ENCODE results near the gene MCM7. TPM values are rescaled to one million over a fixed set of nuclear protein-coding genes. Genes with fewer than 3 reads are reported as not detected.

MCM7 gene
- polyA plus RNA-seq, 3 donors, result 6.9 to 61.1 (median 8.8) TPM

DNA sequence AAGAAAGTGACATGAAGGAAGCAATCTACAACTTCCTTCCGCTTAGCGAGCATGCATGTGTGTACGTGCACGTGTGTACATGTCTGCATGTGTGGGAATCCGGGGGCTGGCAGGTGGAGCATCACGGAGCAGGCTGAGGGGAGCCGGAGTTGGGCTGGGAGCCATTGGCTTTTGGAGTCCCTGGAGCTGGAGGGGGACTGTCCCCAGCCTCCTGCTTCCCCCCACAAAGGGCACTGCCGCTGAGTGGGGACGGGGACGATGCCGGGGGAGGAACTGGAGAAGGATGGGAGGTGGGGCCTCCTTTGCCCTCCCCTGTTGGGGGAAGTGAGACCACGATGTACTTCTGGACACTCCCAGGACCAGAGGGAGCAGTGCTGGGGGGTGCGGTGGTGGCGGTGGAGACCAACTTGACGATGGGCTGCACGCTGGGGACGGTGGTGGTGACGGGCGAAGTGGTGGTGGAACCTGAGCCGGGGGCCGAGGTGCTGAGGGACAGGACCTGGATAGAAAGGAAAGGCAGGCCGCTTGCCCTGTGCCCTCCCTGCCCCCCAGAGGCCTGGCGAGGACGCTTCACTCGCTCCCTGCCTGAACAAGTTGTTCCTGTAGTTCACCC, 6.0 kb upstream of the MCM7 start:
- Histone ChIP-seq H2AFZ (ENCODE audit: insufficient read depth, low read depth, low read length, poor library complexity, severe bottlenecking) (no peak overlapping the region), H3K79me2 (ENCODE audit: insufficient read depth, low read length) (peaks cover 6% of the 10 kb centered on the region), H3K27ac (ENCODE audit: low read depth in 1 of 2, low read length in 2 of 2) (no peak overlapping the region), H3K9ac (ENCODE audit: insufficient read depth, low read length, poor library complexity, severe bottlenecking) (no peak overlapping the region), H3K4me2 (replicated peaks; ENCODE audit: extremely low read depth, low read length, poor library complexity, severe bottlenecking) (no peak overlapping the region), H3K9me3 (replicated peaks in 1 of 2; ENCODE audit: control insufficient read depth in 1 of 2, insufficient read depth in 1 of 2, low read length in 2 of 2) (no peaks in the 10 kb centered on the region), H3K36me3 (replicated peaks in 1 of 2; ENCODE audit: control insufficient read depth in 1 of 2, insufficient read depth in 2 of 2, low read length in 2 of 2) (peaks cover 61 to 87% of the 10 kb centered on the region in 2 donors), H3K4me1 (ENCODE audit: control insufficient read depth in 1 of 2, insufficient read depth in 2 of 2, low read length in 2 of 2) (peaks cover 5% of the 10 kb centered on the region in 2 donors), H3K4me3 (replicated peaks in 1 of 3; ENCODE audit: low read depth in 2 of 3, low read length in 3 of 3) (no peak overlapping the region), H4K20me1 (ENCODE audit: insufficient read depth, low read length) (no peaks in the 10 kb centered on the region), H3K27me3 (ENCODE audit: control insufficient read depth in 2 of 2, insufficient read depth in 2 of 2, low read length in 2 of 2) (no peaks in the 10 kb centered on the region)
- intact Hi-C loops (cut with micrococcal nuclease), result no loop called here
- Mint-ChIP-seq H3K27ac (peak overlapping the region in 2 of 7 donors; percentile 3 to 15), H3K4me3 (no peak overlapping the region), H3K4me1 (peaks cover 9% of the 10 kb centered on the region), H3K27me3 (ENCODE audit: low read depth in 3 of 3) (peaks cover 0 to 2% (median 0%) of the 10 kb centered on the region in 3 donors), H3K9me3 (no peaks in the 10 kb centered on the region), H3K36me3 (peaks cover 56 to 91% of the 10 kb centered on the region in 2 donors)
- no peak for DNase-seq
- WGBS (ENCODE audit: insufficient coverage), result 86% methylated on average over 19 of the region's 25 CpGs
- TF ChIP-seq, protein P1, sequence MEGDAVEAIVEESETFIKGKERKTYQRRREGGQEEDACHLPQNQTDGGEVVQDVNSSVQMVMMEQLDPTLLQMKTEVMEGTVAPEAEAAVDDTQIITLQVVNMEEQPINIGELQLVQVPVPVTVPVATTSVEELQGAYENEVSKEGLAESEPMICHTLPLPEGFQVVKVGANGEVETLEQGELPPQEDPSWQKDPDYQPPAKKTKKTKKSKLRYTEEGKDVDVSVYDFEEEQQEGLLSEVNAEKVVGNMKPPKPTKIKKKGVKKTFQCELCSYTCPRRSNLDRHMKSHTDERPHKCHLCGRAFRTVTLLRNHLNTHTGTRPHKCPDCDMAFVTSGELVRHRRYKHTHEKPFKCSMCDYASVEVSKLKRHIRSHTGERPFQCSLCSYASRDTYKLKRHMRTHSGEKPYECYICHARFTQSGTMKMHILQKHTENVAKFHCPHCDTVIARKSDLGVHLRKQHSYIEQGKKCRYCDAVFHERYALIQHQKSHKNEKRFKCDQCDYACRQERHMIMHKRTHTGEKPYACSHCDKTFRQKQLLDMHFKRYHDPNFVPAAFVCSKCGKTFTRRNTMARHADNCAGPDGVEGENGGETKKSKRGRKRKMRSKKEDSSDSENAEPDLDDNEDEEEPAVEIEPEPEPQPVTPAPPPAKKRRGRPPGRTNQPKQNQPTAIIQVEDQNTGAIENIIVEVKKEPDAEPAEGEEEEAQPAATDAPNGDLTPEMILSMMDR (IDR thresholded peaks at IDR 0.05), result no peak

DNA sequence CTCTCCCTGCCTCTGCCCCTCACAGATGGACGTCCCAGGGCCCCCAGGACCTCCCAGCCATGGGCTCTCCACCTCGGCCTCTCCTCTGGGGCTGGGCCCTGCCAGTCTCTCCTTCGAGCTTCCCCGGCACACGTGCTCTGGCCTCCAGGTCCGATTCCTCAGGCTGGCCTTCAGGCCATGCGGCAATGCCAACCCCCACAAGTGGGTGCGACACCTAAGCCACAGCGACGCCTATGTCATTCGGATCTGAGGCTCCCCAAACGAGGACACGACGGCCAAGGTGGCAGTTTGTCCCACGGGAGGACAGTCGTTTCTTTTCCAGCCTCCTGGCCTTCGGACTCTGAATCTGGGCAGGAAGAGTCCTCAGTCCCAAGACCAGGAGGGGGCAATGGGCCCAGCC, 5.4 kb upstream of the MCM7 start:
- TF ChIP-seq, protein P1 (IDR thresholded peaks at IDR 0.05), result no peak
- Histone ChIP-seq H3K4me2 (replicated peaks; ENCODE audit: extremely low read depth, low read length, poor library complexity, severe bottlenecking) (no peak overlapping the region), H3K36me3 (replicated peaks in 1 of 2; ENCODE audit: control insufficient read depth in 1 of 2, insufficient read depth in 2 of 2, low read length in 2 of 2) (peaks cover 55 to 81% of the 10 kb centered on the region in 2 donors), H3K27me3 (ENCODE audit: control insufficient read depth in 2 of 2, insufficient read depth in 2 of 2, low read length in 2 of 2) (no peaks in the 10 kb centered on the region), H3K9ac (ENCODE audit: insufficient read depth, low read length, poor library complexity, severe bottlenecking) (no peak overlapping the region), H4K20me1 (ENCODE audit: insufficient read depth, low read length) (no peaks in the 10 kb centered on the region), H3K4me3 (replicated peaks in 1 of 3; ENCODE audit: low read depth in 2 of 3, low read length in 3 of 3) (no peak overlapping the region), H2AFZ (ENCODE audit: insufficient read depth, low read depth, low read length, poor library complexity, severe bottlenecking) (no peak overlapping the region), H3K9me3 (replicated peaks in 1 of 2; ENCODE audit: control insufficient read depth in 1 of 2, insufficient read depth in 1 of 2, low read length in 2 of 2) (no peaks in the 10 kb centered on the region), H3K4me1 (ENCODE audit: control insufficient read depth in 1 of 2, insufficient read depth in 2 of 2, low read length in 2 of 2) (peaks cover 9 to 11% of the 10 kb centered on the region in 2 donors), H3K27ac (ENCODE audit: low read depth in 1 of 2, low read length in 2 of 2) (no peak overlapping the region), H3K79me2 (ENCODE audit: insufficient read depth, low read length) (peaks cover 9% of the 10 kb centered on the region)
- DNase-seq, result no peak
- intact Hi-C loops (cut with micrococcal nuclease), result no loop called here
- Mint-ChIP-seq H3K27ac (peak overlapping the region in 1 of 7 donors; percentile 43), H3K27me3 (ENCODE audit: low read depth in 3 of 3) (peaks cover 0 to 2% (median under 1%) of the 10 kb centered on the region in 3 donors), H3K4me3 (no peak overlapping the region), H3K4me1 (peaks cover 12% of the 10 kb centered on the region), H3K9me3 (no peaks in the 10 kb centered on the region), H3K36me3 (peaks cover 52 to 85% of the 10 kb centered on the region in 2 donors)
- 94% methylated on average over 14 of the region's 17 CpGs for WGBS (ENCODE audit: insufficient coverage)
